Measurements from ENCODE around the gene PDE4D.

- TF ChIP-seq, protein P1, sequence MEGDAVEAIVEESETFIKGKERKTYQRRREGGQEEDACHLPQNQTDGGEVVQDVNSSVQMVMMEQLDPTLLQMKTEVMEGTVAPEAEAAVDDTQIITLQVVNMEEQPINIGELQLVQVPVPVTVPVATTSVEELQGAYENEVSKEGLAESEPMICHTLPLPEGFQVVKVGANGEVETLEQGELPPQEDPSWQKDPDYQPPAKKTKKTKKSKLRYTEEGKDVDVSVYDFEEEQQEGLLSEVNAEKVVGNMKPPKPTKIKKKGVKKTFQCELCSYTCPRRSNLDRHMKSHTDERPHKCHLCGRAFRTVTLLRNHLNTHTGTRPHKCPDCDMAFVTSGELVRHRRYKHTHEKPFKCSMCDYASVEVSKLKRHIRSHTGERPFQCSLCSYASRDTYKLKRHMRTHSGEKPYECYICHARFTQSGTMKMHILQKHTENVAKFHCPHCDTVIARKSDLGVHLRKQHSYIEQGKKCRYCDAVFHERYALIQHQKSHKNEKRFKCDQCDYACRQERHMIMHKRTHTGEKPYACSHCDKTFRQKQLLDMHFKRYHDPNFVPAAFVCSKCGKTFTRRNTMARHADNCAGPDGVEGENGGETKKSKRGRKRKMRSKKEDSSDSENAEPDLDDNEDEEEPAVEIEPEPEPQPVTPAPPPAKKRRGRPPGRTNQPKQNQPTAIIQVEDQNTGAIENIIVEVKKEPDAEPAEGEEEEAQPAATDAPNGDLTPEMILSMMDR (conservative IDR thresholded peaks at IDR 0.05; ENCODE audit: low read length): no peak
- TF ChIP-seq EZH2phosphoT487 (IDR thresholded peaks at IDR 0.05; ENCODE audit: borderline replicate concordance, low read depth, low read length): no peak
These were observed 857.1 kb downstream of the PDE4D start for GRCh38 chr5:59036274-59036961.
